Esophagus (tissue), 2 donors: ENCODE data around the gene PPFIA4. TPM values are rescaled to one million over a fixed set of nuclear protein-coding genes. Genes with fewer than 3 reads are reported as not detected.

Experiments
- H3K27ac ChIP-seq, 2 donors: one replicate each; pipeline ENCODE4 v1.5.1; 2013; ENCODE audit warnings: low read depth in 2 of 2, mild to moderate bottlenecking in 2 of 2, inconsistent platforms in 1 of 2, low read length in 1 of 2, moderate library complexity in 1 of 2
- H3K27me3 ChIP-seq, 2 donors: one replicate each; pipeline ENCODE4 v1.6.1; 2013; ENCODE audit warnings: low read length in 2 of 2, control low read depth in 1 of 2, mild to moderate bottlenecking in 1 of 2; ENCODE audit not compliant: insufficient read depth in 2 of 2, control insufficient read depth in 1 of 2
- H3K36me3 ChIP-seq, 2 donors: one replicate each; pipeline ENCODE4 v1.6.1; 2013; ENCODE audit warnings: low read length in 1 of 2; ENCODE audit not compliant: control insufficient read depth in 2 of 2, insufficient read depth in 2 of 2
- H3K4me1 ChIP-seq, 2 donors: one replicate each; pipeline ENCODE4 v1.6.1; 2013; ENCODE audit warnings: low read length in 1 of 2; ENCODE audit not compliant: control insufficient read depth in 2 of 2, insufficient read depth in 2 of 2
- H3K4me3 ChIP-seq, 2 donors: one replicate each; pipeline ENCODE4 v1.5.1; 2013; ENCODE audit warnings: low read length in 2 of 2, mild to moderate bottlenecking in 2 of 2, low read depth in 1 of 2, moderate library complexity in 1 of 2
- H3K9me3 ChIP-seq, 2 donors: one replicate each; pipeline ENCODE4 v1.6.1; 2013; ENCODE audit warnings: mild to moderate bottlenecking in 2 of 2, low read depth in 1 of 2, low read length in 1 of 2, moderate library complexity in 1 of 2; ENCODE audit not compliant: control insufficient read depth in 2 of 2, insufficient read depth in 1 of 2
- WGBS, 2 donors: extraction: QIAGEN DNeasy Blood & Tissue Kit; methylation state at CpG; one replicate each; pipeline ENCODE4 v1.1.7; 2013; 5-methylcytosine and 5-hydroxymethylcytosine counted together
- polyA plus RNA-seq, 2 donors: library from polyadenylated mRNA; stranded (reverse); fragments of 200-250 nt; gene quantifications; one replicate each; pipeline ENCODE4 v1.2.3, GENCODE V29; 2013
- donor health status: healthy with polysubstance abuse.
- donor health status: Bipolar disorder and iron deficiency.

Gene PPFIA4
- polyA plus RNA-seq, 2 donors, result 0.84 to 4.1 TPM

DNA sequence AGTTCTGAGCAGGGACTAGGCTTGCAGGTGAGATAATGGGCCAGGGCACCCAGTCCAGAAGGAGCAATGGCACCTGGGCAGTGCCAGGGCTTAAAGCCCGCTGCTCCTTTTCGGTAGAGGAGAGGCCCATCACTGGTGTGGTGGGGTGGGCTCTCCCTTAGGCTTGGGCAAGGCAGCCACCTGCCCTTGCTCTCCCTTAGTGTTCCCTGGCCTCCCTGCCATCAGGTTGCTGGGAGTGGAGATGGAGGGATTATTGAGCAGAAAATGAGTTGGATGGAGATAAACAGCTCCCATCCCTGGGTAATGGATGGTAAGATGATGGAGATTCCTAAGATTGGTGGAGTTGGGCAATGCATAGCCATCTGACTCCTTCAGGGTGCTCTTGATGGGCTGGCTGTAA, 51.7 kb downstream of the PPFIA4 start:
- H3K4me3 ChIP-seq, result no peak overlapping the region
- H3K9me3 ChIP-seq, result no peaks in the 10 kb centered on the region
- H3K4me1 ChIP-seq, result peaks cover 7% of the 10 kb centered on the region in 2 donors
- 97 to 100% methylated on average over 2 of the region's 2 CpGs for WGBS, 2 donors
- H3K27me3 ChIP-seq, result peaks cover 3 to 8% of the 10 kb centered on the region in 2 donors
- no peaks in the 10 kb centered on the region for H3K36me3 ChIP-seq
- H3K27ac ChIP-seq, result no peak overlapping the region

DNA sequence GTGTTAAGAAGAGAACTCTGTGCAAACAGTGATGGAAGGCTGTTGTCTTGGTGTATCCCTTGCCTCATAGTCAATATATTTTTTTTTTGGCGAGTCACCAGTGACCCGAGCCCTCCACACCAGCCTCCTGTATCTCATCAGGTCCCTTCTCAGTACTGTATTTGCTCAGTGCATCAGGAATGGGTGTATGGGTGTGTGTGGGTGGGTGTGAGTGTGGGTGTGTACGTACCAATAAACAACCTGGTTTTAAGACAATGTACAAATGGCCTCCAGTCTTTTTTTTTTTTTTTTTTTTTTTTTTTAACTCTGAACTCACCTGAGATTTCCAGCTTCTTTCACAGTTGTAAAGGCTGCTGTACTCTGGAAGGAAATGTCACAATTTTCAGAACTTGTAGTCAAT, 52.2 kb downstream of the PPFIA4 start:
- no peak overlapping the region for H3K27ac ChIP-seq
- no peaks in the 10 kb centered on the region for H3K36me3 ChIP-seq
- H3K27me3 ChIP-seq, result peaks cover 3 to 8% of the 10 kb centered on the region in 2 donors
- WGBS, 2 donors, result 77 to 86% methylated on average over 3 of the region's 3 CpGs
- H3K4me3 ChIP-seq, result no peak overlapping the region
- peaks cover 7% of the 10 kb centered on the region in 2 donors for H3K4me1 ChIP-seq
- no peaks in the 10 kb centered on the region for H3K9me3 ChIP-seq

DNA sequence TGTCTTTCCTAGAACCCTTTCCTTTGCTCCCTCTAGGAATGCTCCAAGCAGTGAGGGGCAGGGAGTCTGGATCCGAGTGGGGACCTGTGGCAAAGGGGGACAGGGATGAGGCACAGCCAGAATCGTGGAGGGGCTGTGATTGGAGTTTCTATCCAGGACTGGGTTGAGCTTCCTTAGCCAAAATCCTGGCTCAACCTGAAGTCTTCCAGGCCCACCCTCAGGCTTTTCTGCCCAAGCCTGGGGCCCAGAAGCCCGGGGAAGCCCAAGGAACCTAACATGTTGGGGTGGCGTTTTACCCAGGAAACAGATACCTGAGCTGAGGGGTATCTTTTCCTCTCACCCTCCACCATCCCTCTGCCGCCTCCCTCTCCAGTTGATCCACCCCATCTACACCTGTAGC, 54.2 kb downstream of the PPFIA4 start:
- peaks cover 3 to 6% of the 10 kb centered on the region in 2 donors for H3K27me3 ChIP-seq
- H3K36me3 ChIP-seq, result no peaks in the 10 kb centered on the region
- no peak overlapping the region for H3K27ac ChIP-seq
- 77 to 81% methylated on average over 5 of the region's 5 CpGs for WGBS, 2 donors
- peaks cover 3 to 6% of the 10 kb centered on the region in 2 donors for H3K4me1 ChIP-seq
- H3K4me3 ChIP-seq, result no peak overlapping the region
- H3K9me3 ChIP-seq, result no peaks in the 10 kb centered on the region

DNA sequence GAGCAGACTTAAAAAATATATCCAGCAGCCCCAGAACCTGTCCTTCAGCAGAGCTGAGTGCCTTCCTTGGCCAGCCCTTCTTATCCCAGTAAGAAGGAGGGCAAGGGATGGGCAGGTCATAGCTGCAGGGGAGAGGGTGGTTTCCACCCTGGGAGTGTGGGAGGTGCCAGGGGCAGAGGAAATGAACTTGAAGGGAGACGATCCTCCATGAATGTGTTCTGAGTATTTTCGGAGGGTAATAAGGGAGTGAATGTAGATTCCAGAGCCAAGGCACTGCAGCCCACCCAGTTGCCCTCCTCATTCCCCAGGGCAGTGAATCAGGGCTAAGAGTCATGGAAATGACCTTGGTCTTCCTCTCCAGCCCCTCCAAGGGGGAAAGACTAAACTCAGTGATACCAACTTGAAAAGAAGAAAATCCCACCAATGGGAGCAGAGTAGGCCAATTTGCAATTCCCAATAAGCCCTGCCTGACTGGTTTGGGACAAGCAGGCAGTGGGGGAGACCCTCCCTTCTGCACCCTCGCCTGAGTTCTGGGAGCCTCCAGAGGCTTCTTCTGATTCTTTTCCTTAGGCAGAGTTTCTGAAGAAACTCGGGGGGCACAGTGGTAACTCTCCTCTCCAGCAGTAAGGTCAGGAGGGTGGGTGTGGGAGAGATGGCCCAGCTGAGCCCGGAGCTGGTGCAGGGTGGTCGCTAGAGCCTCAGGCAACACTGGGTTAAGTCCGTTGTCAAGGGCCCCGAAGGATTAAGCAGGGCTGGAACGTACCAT, 55.4 kb downstream of the PPFIA4 start:
- H3K36me3 ChIP-seq, result no peaks in the 10 kb centered on the region
- WGBS, 2 donors, result 50 to 56% methylated on average over 9 of the region's 9 CpGs
- no peaks in the 10 kb centered on the region for H3K9me3 ChIP-seq
- no peaks in the 10 kb centered on the region for H3K4me1 ChIP-seq
- no peak overlapping the region for H3K4me3 ChIP-seq
- H3K27ac ChIP-seq, result no peak overlapping the region
- H3K27me3 ChIP-seq, result no peaks in the 10 kb centered on the region

DNA sequence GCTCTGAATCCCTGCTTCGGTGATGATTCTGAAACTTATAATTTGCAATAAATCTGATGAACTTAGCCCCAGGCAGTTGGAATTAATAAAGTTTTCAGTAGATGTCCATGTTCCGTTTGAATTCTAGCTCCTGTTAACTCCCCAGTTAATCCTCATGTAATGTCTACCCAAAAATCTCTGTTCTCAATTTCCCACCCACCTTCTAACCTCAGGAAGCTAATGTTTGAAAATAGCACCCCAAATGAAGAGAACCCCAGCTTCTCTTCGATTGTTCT, 55.9 kb downstream of the PPFIA4 start:
- no peaks in the 10 kb centered on the region for H3K27me3 ChIP-seq
- no peaks in the 10 kb centered on the region for H3K9me3 ChIP-seq
- WGBS, 2 donors, result 53 to 67% methylated on average over 3 of the region's 3 CpGs
- no peak overlapping the region for H3K27ac ChIP-seq
- no peaks in the 10 kb centered on the region for H3K36me3 ChIP-seq
- no peaks in the 10 kb centered on the region for H3K4me1 ChIP-seq
- H3K4me3 ChIP-seq, result no peak overlapping the region

DNA sequence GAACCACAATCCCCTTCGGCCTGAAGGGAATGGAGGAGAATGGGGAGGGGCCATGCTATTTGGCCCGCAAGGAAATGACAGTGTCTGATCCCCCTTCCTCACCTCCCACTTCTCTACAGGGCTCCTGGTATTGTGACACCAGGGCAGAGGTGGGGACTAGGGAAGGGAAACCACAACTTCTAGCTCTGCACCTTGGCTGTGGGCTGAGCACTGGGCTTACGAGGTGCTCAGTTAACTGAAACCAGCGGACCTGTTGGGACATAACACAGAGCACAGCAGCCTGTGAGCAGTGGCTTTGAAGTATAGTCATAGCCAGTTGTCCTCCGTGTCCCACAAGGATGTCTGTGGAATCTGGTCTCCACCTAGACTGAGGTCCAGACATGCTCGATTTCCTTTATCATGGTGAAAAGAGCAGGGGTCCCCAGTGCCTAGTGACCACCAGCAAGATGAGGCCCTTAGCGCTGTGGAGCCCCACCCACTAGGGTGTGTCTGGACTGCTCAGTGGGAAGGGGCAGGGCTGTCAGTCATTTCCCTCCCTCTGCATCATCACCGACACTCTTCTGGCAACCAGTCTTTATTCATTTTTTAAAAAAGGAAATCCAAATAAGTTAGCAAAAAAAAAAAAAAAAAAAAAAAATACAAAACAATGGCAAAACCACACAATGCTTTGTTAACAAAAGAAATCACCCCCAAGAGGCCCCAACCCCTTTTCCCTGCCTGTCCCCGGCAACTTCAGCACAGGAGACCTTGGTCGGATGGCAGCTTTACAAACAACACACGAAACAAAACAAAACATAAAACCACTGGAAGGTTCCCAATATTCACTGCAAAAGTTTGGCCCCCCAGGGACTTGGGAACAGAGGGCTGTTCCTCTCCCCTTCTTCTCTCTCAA, 56.5 kb downstream of the PPFIA4 start:
- Histone ChIP-seq H3K9me3 (no peaks in the 10 kb centered on the region), H3K4me1 (no peaks in the 10 kb centered on the region), H3K4me3 (no peak overlapping the region), H3K36me3 (no peaks in the 10 kb centered on the region), H3K27ac (no peak overlapping the region), H3K27me3 (no peaks in the 10 kb centered on the region)
- 60 to 68% methylated on average over 11 of the region's 11 CpGs for WGBS, 2 donors

DNA sequence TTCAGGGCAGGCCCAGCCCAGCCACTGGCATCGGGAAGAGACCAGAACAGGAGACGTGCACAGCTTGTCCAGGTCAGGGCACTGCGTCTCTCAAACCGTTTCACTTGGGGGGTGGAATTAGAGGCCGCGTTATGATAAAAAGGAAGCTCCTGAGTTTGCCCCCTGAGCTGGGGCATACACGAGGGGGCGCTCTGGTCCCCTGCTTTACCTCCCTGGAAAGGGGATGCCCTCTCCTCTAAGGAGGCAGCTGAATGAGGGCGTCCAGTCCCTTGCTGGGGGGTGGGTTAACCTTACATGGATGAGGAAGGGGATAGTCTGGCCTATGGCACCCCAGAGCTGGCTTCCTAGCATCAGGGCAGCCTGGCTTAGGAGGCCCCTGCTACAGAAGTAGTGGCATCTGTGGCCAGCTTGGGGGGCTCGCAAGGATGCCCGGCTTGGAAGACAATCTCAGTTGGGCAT, 57.2 kb downstream of the PPFIA4 start:
- Histone ChIP-seq H3K4me1 (no peaks in the 10 kb centered on the region), H3K27me3 (no peaks in the 10 kb centered on the region), H3K36me3 (no peaks in the 10 kb centered on the region), H3K27ac (no peak overlapping the region), H3K4me3 (no peak overlapping the region), H3K9me3 (no peaks in the 10 kb centered on the region)
- WGBS, 2 donors, result 78 to 87% methylated on average over 11 of the region's 11 CpGs

DNA sequence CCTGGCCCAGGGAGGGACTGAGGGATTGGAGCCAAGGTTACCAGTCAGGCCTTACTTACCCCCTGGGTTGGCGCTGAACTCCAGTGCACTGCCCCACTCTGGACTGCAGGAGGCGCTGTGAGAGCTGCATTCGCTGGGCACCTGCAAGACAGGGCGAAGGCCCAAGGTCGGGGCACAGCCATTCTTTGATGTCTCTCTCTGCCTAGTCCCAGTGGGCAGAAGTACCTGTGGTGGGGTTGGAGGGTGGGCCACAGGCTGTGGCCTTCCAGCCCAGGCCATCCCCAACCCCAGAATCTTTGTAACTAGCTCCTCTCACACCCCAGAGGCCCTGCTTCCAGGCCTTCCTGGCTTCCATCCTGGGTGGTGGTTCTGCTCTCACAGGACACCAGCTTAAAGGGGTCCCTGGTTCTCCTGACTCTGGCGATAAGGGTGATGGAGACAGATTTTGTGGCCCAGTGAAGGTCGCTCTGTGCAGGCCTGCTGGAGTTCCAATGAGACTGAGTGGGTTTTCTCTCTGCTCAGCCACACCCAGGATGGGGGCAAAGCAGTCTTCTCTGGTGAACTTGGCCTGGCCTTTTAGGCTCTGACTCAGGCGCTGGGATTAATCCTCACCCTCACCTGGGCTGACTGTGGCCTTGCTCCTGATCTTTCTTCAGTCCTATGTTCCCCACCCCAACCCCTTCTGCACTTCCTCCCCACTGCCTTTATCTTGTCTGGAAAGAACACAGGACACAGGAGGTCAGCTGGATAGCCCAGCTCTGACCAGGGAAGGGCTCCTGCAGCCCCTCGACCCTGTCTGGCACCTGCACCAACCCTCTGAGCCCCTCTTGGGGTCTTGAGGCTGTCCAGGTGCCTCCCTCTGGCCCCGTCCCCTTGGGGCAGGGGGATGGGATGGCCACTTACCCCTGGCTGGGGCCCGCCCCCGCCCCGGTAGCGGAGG, 58.6 kb downstream of the PPFIA4 start:
- Histone ChIP-seq H3K36me3 (no peaks in the 10 kb centered on the region), H3K27ac (no peak overlapping the region), H3K4me3 (no peak overlapping the region), H3K9me3 (no peaks in the 10 kb centered on the region), H3K27me3 (no peaks in the 10 kb centered on the region), H3K4me1 (no peaks in the 10 kb centered on the region)
- WGBS, 2 donors, result 88 to 92% methylated on average over 14 of the region's 14 CpGs
